IPS-18c (cell line): ENCODE data around the gene INTS1.

Experiments used
- H3K4me3 ChIP-seq: 2 replicates; pipeline ENCODE4 v1.7.0; 2013; ENCODE audit warnings: low read depth, mild to moderate bottlenecking, low read length, moderate library complexity; ENCODE audit not compliant: insufficient read depth
- H3K9me3 ChIP-seq: one replicate; pipeline ENCODE4 v1.6.1; 2013; ENCODE audit warnings: mild to moderate bottlenecking, low read length, moderate library complexity; ENCODE audit not compliant: control insufficient read depth, insufficient read depth

Gene INTS1

DNA sequence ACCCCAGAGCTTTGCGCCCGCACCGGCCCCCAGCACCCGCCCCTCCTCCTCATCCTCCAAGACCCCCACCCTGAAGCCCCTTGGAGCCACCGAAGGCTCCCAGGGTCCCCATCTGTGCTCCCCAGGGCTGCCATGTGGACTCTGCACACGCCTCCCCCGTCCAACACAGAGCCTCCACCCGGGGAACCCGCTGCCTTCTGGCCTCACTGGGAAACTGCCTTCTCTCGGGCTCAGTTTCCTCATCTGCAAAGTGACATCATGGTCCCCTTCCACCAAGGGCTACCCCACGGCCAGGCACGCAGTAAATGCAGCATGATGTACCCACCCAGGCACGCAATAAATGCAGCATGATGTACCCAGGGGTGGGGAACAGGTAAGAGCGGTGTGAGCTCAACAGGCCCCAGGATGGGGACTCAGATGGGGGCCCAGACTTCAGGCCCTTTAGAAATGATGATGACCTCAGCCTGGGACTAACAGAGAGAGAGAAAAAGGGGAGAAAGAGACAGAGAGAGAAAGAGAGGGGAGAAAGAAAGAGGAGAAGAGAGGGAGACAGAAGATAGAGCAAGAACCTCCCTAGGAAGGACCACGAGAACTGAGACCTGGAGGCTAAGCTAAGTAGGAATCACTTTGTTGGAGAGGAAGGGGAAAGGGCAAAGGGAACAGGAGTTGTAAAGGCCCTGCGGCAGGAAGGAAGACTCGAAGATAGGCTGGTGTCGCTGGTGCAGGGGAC, 42.4 kb downstream of the INTS1 start:
- Histone ChIP-seq H3K9me3 (no peaks in the 10 kb centered on the region), H3K4me3 (no peak overlapping the region)

DNA sequence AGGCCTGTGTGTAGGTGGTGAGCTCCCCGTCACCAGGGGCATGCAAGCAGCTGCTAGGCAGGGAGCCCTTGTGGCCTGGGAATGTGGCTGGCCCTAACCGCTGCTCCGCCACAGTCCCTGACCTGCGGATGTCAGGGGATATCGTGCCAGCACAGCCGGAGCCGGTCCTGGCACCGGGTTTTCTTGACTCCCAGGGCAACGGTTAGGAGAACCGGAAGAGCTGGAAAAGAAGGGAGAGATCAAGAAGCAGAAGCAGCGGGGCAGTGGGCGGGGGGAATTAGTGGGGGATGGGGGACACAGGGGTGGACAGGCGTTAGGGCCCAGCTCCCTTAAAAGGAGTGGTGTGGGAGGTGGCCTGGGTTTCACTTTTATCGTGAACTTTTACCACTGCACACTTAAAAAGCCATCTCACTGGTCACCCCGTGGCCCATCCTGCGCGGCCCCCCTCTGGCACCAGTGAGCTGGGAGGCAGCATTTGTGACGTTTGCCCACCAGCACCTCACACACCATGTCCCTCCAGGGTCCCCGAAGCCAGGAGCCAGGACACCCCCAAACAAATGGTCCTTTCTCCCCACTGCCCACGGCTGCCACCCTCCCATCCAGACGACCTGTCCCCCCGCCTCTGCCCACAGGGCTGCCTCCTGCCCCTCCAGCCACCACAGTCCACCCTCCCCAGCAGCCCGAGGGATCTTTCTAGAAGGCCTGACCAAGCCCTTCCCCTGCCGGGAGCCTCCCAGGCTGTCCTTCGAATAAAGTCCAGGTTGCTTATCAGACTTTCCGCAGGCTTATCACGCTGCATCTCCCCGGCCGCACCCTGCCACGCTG, 43.2 kb downstream of the INTS1 start:
- Histone ChIP-seq H3K9me3 (no peaks in the 10 kb centered on the region), H3K4me3 (no peak overlapping the region)

DNA sequence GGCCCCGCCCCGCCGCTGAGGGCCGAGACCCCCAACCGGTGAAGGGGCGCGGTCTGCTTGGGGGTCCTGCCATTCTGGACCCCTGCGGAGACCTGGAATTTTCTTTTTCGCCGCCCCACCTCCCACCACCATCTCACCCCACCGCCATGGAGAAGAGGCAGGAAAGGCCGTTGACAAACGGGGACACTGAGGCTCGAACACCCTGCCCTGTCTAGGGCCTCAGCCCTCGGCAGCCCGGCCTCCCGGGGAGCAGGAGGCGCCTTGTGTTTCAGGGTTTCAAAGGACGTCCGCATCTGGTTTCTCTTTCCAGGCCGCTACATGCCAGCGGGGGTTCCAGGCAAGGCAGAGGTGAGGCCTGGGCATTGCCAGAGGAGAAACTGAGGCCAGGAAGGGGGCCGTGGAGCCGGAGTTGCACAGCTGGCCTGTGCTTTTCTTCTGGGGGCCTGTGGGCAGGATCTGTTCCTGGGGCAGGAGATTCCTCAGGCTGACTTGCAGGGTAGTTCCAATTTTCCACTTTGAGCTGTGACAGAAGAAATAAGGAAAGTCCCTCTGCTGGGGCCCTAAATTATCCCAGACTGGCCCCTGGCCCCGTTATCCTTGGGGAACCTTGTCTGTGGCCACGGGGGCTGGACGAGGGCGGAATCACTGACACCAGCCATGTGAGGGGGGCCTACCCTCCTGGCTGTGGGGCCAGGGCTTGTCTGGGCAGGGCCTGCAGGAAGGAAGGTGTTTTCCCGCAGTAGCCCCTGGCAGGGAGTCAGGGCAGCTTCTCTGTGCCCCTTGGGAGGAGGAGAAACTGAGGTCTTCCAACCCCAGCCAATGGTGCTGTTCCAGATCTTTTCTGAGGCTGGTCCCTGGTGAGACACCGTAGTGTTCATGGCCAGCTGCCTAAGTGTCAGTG, 44.0 kb downstream of the INTS1 start:
- peak overlapping the region; percentile 34; the same call in 1 of the 2 replicates for H3K4me3 ChIP-seq
- H3K9me3 ChIP-seq, result no peaks in the 10 kb centered on the region

DNA sequence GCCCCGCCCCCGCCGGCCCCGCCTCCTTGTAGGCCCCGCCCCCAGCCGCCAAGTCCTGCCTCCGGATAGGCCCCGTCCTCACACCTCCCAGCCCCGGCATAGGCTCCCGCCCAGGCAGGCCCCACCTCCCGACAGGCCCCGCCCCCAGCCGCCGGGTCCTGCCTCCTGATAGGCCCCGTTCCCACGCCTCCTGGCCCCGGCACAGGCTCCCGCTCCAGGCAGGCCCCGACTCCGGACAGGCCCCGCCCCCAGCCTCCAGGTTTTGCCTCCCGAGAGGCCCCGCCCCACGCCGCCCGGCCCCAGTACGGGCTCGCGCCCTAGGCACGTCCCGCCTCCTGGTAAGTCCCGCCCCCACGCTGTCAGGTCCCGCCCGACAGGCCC, 44.7 kb downstream of the INTS1 start:
- peak overlapping the region; percentile 81 for H3K4me3 ChIP-seq
- H3K9me3 ChIP-seq, result no peaks in the 10 kb centered on the region

DNA sequence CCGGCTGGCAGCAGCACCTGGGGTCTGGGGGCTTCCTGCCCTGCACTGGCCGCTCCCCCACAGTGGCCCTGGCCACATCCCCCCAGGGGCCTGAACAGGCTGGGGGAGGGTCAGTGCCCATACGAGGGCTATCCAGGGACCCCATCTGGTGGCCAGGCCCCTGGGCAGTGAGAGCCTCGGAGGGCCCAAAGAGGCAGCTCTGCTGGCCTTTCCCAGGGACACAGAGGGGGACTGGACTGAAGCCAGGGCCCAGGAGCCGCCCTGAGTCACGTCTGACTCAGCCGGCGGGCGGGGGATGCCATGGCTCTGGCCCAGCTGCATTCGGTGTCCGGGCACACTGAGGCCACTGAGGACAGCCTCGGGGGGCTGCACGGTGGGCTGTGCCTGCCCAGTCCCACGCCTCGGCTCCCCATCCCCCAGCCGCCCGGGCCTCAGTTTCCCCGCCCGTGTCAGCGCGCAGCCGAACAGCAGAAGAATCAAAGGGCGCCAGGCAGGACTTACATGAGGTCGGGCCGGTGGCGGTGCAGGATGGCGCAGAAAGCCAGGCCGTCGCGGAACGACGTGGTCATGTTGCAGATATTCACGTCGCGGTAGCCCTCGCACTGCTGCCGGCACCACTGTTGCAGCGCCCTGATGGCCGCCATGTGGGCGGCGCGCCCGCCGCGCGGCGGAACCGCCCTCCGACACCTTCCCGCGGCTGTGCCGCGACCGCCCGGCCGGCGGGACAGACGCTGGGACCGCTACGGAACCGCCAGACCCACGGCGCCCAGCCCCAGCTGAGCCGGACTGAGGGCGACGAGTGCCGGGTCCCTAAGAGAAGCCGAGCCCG, 45.3 kb downstream of the INTS1 start, which contains the start of gene MICALL2:
Gene MICALL2 (minus strand): TSS at position 788 of the 829 bp plus-strand sequence. CDS start 144 bp downstream, at position 644.
- Histone ChIP-seq H3K4me3 (peak within 1 kb of the TSS; percentile 81), H3K9me3 (no peaks in the 10 kb centered on the region)

DNA sequence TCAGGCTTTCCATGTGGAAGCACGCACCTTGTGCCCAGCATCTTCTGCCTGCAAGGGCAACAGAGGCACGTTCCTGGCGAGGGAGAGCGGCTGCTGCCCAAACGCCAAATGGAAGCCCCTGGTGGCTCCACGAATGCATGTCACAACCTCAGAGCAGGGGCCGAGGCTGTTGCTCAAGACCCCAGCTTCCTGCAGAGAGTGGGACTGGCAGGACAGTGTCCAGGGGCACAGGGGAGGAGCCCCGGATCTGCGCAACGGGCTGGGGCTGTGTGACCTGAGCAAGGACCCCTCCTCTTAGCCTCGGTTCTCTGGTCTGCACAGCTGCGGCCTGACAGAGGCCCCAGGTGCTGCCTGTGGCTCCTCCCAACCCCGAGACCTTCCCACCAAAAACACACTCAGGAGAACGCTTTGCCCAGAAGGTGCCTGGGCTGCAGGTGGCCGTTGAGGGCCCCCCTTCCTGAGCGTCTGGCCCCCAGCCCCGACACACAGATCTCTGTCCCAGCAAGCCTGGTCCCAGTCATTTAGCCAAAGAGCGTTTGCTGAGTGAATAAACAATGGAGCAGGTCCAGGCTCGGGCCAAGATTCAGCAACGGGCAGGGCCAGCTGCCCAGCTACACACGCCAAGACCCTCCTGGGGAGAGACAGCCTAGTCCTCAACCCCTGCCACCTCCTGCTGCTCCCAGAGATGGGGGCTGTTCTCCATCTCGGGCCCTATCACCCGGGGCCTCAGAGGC, 46.1 kb downstream of the INTS1 start:
- Histone ChIP-seq H3K9me3 (no peaks in the 10 kb centered on the region), H3K4me3 (peak overlapping the region; percentile 81; the same call in 1 of the 2 replicates)

DNA sequence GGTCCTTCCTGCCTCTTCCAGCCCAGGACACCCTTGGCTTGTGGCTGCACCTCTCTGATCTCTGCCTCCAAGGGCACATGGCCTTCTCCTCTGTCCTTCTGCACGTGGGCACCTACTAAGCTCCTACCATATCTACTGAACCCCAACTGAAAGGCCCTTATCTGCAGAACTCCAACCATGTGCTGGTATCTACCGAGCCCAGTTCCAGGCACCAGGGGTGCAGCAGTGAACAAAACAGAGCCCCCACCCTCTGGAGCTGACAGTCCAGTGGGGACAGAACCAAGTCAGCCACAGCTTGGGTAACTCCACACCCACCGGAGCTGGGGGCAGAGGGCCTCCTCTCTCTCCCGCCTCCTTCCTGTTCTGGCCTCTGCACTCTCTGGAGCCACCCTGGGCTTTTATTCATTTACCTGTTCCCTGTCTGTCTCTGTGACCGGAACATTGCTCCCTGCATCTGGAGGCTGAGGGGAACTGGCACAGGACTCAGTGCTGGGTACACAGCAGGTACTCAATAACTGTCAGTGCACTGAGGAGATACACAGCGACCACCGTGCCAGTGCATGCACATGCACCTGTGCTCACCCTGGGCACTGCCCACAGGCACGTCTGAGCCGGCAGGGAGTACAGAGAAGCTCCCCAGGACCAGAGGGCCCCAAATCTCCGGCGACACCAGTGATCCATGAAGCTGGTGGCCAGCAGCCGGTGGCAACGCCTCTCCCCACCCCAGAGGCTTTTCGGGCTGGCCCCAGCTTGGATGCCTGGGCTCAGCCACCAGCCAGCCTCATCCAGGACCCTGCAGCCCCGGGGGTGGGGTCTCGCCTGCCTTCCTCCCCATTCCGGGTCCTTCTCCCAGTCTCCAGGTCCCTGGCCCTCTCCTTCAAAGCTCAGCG, 46.9 kb downstream of the INTS1 start:
- no peaks in the 10 kb centered on the region for H3K9me3 ChIP-seq
- H3K4me3 ChIP-seq, result no peak overlapping the region

DNA sequence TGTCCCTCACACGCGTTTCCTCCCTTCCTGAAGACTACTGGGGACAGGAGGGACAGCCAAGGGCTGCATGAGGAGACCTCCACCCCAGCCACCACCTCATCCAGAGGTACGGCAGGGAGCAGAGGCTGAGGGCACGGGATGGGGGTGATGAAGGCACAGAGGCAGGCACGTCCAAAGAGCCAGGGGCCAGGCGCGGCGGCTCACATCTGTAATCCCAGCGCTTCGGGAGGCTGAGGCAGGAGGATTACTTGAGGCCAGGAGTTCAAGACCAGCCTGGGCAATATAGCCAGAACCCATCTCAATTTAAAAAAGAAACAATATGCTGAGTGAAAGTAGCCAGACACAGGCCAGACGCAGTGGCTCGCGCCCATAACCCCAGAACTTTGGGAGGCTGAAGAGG, 48.2 kb downstream of the INTS1 start:
- no peak overlapping the region for H3K4me3 ChIP-seq
- H3K9me3 ChIP-seq, result no peaks in the 10 kb centered on the region

DNA sequence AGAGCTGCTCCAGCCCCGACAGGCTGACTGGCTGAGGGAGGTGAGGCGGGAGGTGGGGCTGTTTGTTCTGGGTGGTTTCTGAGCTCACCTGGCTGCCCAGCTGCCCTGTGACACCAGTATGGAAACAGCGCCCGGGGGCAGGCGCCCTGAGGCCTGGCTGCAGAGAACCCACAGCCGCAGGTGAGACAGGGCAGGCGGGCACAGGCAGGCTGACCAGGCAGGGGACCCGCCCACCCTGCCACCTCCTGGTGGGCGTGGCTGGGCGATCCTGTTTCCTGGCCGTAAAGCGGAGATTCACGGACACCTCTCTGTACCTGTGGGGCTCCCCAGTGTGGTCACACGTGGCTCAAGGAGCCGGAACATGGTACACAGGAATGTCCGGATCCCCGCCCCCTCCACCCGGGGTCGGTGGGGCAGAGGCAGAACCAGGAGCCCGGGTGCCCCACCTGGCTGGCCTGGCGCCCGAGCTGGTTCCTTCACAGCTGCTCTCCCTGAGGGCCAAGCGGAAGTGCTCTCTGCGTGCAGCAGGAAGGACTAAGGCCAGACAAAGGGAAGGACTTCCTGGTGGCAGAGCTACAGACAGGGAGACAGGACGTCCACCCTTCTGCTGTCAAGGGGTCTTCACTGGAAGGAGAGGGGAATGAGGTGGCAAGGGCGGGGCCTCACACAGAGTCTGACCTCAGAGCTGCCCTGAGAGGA, 48.8 kb downstream of the INTS1 start:
- H3K9me3 ChIP-seq, result no peaks in the 10 kb centered on the region
- no peak overlapping the region for H3K4me3 ChIP-seq

DNA sequence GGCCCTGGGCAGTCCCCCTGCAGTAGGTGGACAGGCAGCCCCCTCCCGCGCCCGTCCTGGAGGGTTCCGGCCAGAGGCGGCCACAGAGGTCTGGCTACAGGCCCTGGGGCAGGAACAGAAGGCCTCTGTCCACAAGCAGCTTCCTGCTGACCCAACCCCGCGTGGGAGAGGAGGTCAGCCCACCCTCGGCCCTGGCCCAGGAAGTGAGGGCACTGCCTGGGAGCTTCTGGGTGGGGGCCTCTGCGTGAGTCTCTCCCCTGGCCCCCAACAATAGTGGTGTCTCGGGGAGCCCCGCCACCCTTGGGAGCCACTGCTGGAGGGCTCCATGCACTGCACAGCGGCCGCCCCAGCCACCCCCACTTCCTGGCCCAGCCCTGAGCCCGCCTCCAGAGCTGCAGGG, 49.6 kb downstream of the INTS1 start:
- H3K4me3 ChIP-seq, result no peak overlapping the region
- H3K9me3 ChIP-seq, result no peaks in the 10 kb centered on the region

DNA sequence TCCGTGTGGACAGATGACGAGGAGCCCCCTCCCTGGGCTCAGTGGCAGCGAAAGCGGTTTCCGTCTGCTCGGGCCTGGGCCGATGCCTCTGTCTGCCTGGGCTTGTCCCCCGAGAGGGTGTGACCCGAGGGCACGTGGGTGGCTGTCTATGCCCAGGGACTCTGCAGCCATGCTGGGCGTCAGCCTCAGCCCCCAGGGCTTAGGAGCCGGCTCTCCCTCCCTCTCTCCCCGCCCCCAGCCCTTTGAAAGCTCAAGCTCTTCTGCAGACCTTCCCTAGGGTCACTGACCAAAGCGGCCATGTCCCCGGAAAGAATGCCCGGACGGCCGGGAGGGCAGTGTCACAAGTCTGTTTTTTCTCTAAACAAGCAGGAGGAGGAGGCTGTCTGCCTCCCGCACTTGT, 52.0 kb downstream of the INTS1 start:
- Histone ChIP-seq H3K9me3 (no peaks in the 10 kb centered on the region), H3K4me3 (no peak overlapping the region)

DNA sequence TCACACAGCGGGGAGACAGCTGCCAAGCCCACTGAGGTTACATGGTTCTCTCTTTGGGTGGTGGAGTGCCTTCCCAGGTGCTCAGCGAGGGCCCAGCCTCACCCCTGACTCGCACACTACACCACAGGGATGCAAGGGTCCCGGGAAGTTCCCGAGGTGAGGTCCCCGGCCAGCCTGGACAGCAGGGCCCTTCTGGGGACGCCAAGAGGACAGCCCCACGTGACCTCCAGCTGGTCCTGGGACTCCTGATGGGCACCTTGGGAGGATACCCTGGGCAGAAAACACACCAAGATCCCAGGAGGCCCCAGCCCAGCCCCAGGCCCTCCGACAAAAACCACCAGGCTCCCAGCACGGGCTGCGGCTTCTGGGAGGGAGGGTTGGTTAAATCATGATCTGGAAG, 53.2 kb downstream of the INTS1 start:
- Histone ChIP-seq H3K4me3 (no peak overlapping the region), H3K9me3 (no peaks in the 10 kb centered on the region)

DNA sequence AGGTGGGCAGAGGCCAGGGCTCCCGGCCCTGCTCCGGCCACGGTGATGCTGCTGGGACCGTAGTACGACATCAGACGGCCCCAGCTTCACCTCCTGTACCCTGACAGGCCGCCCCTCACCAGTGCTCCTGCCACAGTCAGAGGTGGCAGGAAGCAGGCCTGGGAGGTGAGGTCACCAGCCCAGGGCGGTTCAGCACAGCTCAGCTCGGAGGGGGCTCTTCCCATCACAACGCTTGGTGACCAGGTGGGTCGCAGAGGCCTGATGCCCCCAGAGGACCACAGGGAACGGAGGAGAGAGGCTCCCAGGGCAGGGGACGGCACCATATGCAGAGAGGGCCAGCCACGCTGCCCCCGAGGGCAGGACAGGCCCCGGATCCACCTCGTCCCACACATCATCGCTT, 53.8 kb downstream of the INTS1 start:
- no peak overlapping the region for H3K4me3 ChIP-seq
- H3K9me3 ChIP-seq, result no peaks in the 10 kb centered on the region

DNA sequence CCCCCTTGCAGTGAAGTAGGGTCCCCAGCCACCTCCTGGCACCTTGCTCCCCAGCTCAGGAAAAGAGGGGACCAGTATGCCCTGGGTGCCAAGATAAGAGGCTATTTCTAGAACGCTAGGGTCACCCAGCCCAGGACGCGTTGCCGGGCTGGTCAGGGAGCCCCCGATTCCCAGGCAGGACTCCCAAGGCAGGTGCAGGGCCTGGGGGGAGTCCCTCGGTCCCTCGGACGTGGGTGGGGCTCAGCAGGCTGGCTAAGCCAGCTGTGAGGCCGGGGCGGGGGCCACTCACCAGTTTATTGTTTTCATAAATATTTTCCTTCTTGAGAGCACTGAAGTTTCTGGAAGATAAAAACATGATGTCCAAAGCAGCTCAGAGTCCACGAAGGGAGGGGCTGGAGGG, 54.2 kb downstream of the INTS1 start:
- Histone ChIP-seq H3K9me3 (no peaks in the 10 kb centered on the region), H3K4me3 (no peak overlapping the region)

DNA sequence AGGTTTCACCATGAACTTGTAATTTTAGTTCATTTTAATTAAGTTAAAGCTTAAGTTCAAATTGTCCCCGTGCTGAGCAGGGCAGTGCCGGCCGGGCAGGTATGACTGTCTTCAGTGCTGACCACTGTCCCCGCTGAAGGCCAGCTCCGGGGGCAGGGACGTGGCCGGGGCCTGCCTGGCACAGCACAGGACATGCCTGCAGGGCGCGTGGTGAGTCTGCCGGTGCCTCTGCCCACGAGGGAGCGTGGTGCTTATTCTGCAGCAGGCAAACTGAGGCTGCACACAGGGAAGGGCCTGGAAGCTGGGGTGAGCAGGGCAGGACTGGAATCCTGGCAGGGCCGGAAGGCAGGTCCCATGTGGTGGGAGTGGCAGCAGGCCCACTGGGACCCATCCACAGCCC, 54.7 kb downstream of the INTS1 start:
- H3K4me3 ChIP-seq, result no peak overlapping the region
- H3K9me3 ChIP-seq, result no peaks in the 10 kb centered on the region
